ENCODE results near the gene ALG11. TPM values are rescaled to one million over a fixed set of nuclear protein-coding genes. Genes with fewer than 3 reads are reported as not detected.

The ALG11 gene
- polyA plus RNA-seq, 1 experiment: 19.6 TPM

DNA sequence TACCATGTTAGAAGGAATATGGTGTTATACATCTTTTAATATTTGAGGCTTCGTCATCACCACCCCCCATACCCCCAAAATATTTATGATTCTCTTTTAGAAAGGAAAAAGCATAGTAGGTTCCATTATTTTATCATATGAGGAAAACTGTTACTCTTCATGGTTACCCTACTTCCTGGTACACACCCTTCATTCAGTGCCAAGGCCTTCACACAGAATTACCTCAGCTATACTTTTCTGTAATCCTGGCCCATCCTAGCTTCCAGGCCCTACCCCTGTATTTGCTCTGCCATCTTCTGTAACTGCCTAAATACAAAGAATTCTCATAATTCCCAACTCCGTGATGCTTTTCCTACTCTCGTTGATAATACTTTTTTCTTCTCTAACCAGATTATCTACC lies 8.0 kb downstream of the ALG11 start:
- ChIA-PET POLR2A (no interaction called here), CTCF (no interaction called here)
- Histone ChIP-seq H3K9me3 (ENCODE audit: control insufficient read depth, insufficient read depth, low read length) (no peaks in the 10 kb centered on the region), H3K27me3 (ENCODE audit: control insufficient read depth, insufficient read depth, low read length) (no peaks in the 10 kb centered on the region), H3K4me3 (ENCODE audit: low read depth, low read length) (no peak overlapping the region), H3K27ac (ENCODE audit: low read depth, low read length) (no peak overlapping the region)
- TF ChIP-seq CTCF (IDR thresholded peaks at IDR 0.05; ENCODE audit: low read depth, low read length): no peak
- DNase-seq (ENCODE audit: low read depth, low spot score): no peak

- POLR2A ChIA-PET: no interaction called here
- Histone ChIP-seq H3K4me3 (ENCODE audit: low read depth, low read length) (no peak overlapping the region), H3K27ac (ENCODE audit: low read depth, low read length) (no peak overlapping the region), H3K27me3 (ENCODE audit: control insufficient read depth, insufficient read depth, low read length) (no peaks in the 10 kb centered on the region), H3K9me3 (ENCODE audit: control insufficient read depth, insufficient read depth, low read length) (no peaks in the 10 kb centered on the region)
- DNase-seq (ENCODE audit: low read depth, low spot score): no peak
- no peak for TF ChIP-seq CTCF (IDR thresholded peaks at IDR 0.05; ENCODE audit: low read depth, low read length)
- CTCF ChIA-PET: no interaction called here
These were observed 10.2 kb downstream of the ALG11 start for GRCh38 chr13:52022356-52022755.

DNA sequence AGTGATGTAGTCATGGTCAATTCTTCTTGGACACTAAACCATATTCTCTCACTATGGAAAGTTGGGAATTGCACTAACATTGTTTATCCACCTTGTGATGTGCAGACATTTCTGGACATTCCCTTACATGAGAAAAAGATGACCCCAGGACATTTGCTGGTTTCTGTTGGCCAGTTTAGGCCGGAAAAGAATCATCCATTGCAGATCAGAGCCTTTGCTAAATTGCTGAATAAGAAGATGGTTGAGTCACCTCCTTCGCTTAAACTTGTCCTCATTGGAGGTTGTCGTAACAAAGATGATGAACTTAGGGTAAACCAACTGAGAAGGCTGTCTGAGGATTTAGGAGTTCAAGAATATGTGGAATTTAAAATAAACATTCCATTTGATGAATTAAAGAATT lies 12.3 kb downstream of the ALG11 start, which contains the start of gene UTP14C:
Gene UTP14C (plus strand): TSS at position 211 of the 400 bp plus-strand sequence. CDS start 4,114 bp downstream, outside the sequence.
- H3K4me3 ChIP-seq (ENCODE audit: low read depth, low read length): no peak within 1 kb of the TSS
- ChIA-PET POLR2A (no interaction called here), CTCF (no interaction called here)
- TF ChIP-seq CTCF (IDR thresholded peaks at IDR 0.05; ENCODE audit: low read depth, low read length): no peak
- H3K27ac ChIP-seq (ENCODE audit: low read depth, low read length): no peak within 1 kb of the TSS
- H3K9me3 ChIP-seq (ENCODE audit: control insufficient read depth, insufficient read depth, low read length): no peaks in the 10 kb centered on the region
- H3K27me3 ChIP-seq (ENCODE audit: control insufficient read depth, insufficient read depth, low read length): no peaks in the 10 kb centered on the region
- no peak for DNase-seq (ENCODE audit: low read depth, low spot score)

GRCh38 chr13:52025475-52026245 lies 13.5 kb downstream of the ALG11 start:
- CTCF ChIA-PET: no interaction called here
- no peak for TF ChIP-seq CTCF (IDR thresholded peaks at IDR 0.05; ENCODE audit: low read depth, low read length)

GRCh38 chr13:52026246-52026626 lies 14.0 kb downstream of the ALG11 start:
- no peak for TF ChIP-seq CTCF (IDR thresholded peaks at IDR 0.05; ENCODE audit: low read depth, low read length)
- Histone ChIP-seq H3K4me3 (ENCODE audit: low read depth, low read length) (no peak overlapping the region), H3K27ac (ENCODE audit: low read depth, low read length) (no peak overlapping the region), H3K27me3 (ENCODE audit: control insufficient read depth, insufficient read depth, low read length) (no peaks in the 10 kb centered on the region), H3K9me3 (ENCODE audit: control insufficient read depth, insufficient read depth, low read length) (no peaks in the 10 kb centered on the region)
- ChIA-PET CTCF (no interaction called here), POLR2A (no interaction called here)
- DNase-seq (ENCODE audit: low read depth, low spot score): no peak

More at GRCh38 chr13:52025475-52026245, 13.5 kb downstream of the ALG11 start:
- H3K27me3 ChIP-seq (ENCODE audit: control insufficient read depth, insufficient read depth, low read length): no peaks in the 10 kb centered on the region
- H3K27ac ChIP-seq (ENCODE audit: low read depth, low read length): no peak overlapping the region
- DNase-seq (ENCODE audit: low read depth, low spot score): no peak
- H3K9me3 ChIP-seq (ENCODE audit: control insufficient read depth, insufficient read depth, low read length): no peaks in the 10 kb centered on the region
- POLR2A ChIA-PET: no interaction called here
- H3K4me3 ChIP-seq (ENCODE audit: low read depth, low read length): no peak overlapping the region
